Thymus (tissue), 11 donors: ENCODE measurements around the gene ELP5. TPM values are rescaled to one million over a fixed set of nuclear protein-coding genes. Genes with fewer than 3 reads are reported as not detected.

Experiments
- DNase-seq, 9 donors: peaks; one replicate each; pipeline ENCODE4 v3.0.0-alpha.2; 2013; ENCODE audit warnings: low spot score in 9 of 9, low read depth in 6 of 9, missing footprints in 1 of 9
- H3K27ac ChIP-seq, 2 donors: one replicate each; pipeline ENCODE4 v1.5.1; 2013; ENCODE audit warnings: control low read depth in 1 of 2, low read depth in 1 of 2, low read length in 1 of 2, mild to moderate bottlenecking in 1 of 2, moderate library complexity in 1 of 2
- H3K27me3 ChIP-seq, 2 donors: one replicate each; pipeline ENCODE4 v1.5.1; 2013; ENCODE audit warnings: low read length in 1 of 2; ENCODE audit not compliant: control insufficient read depth in 2 of 2, insufficient read depth in 1 of 2
- H3K36me3 ChIP-seq, 2 donors: one replicate each; pipeline ENCODE4 v1.5.1; 2013; ENCODE audit warnings: low read length in 1 of 2, mild to moderate bottlenecking in 1 of 2, moderate library complexity in 1 of 2; ENCODE audit not compliant: control insufficient read depth in 2 of 2, insufficient read depth in 2 of 2
- H3K4me1 ChIP-seq, 2 donors: one replicate each; pipeline ENCODE4 v1.5.1; 2013; ENCODE audit warnings: low read length in 2 of 2; ENCODE audit not compliant: control insufficient read depth in 2 of 2, insufficient read depth in 2 of 2
- H3K4me3 ChIP-seq, 2 donors: one replicate each; pipeline ENCODE4 v1.5.1; 2013; ENCODE audit warnings: low read length in 2 of 2, control low read depth in 1 of 2, mild to moderate bottlenecking in 1 of 2
- H3K9me3 ChIP-seq, 2 donors: one replicate each; pipeline ENCODE4 v1.5.1; 2013; ENCODE audit warnings: low read length in 1 of 2, mild to moderate bottlenecking in 1 of 2; ENCODE audit not compliant: control insufficient read depth in 2 of 2, insufficient read depth in 1 of 2
- WGBS: extraction: QIAGEN DNeasy Blood & Tissue Kit; methylation state at CpG from one replicate; pipeline ENCODE4 v1.1.7; 2013; 5-methylcytosine and 5-hydroxymethylcytosine counted together
- polyA plus RNA-seq: library from polyadenylated mRNA; stranded (reverse); fragments of 200-250 nt; gene quantifications from one replicate; pipeline ENCODE4 v1.2.3, GENCODE V29; 2013
- total RNA-seq: library from RNA; stranded (reverse); fragments of 120-200 nt; gene quantifications from one replicate; pipeline ENCODE4 v1.2.4, GENCODE V29; 2013
- donor health status: healthy.

The ELP5 gene
- total and polyA plus RNA-seq, 2 donors, result 35.9 to 50.7 TPM

- peaks cover 6 to 10% of the 10 kb centered on the region in 2 donors for H3K36me3 ChIP-seq
- WGBS, result 3% methylated on average over 32 of the region's 32 CpGs
- peak overlapping the region; percentile 58 to 65 for H3K4me3 ChIP-seq
- H3K9me3 ChIP-seq, result peaks cover 0 to 3% of the 10 kb centered on the region in 2 donors
- peak in 3 of 9 donors; percentile 65 to 81 (median 76) for DNase-seq
- peak overlapping the region; percentile 64 to 90 for H3K27ac ChIP-seq
- no peaks in the 10 kb centered on the region for H3K27me3 ChIP-seq
- peaks cover 53 to 78% of the 10 kb centered on the region in 2 donors for H3K4me1 ChIP-seq
Observed at GRCh38 chr17:7217113-7217987, 34.7 kb upstream of the ELP5 start.

- Histone ChIP-seq H3K4me1 (peaks cover 53 to 76% of the 10 kb centered on the region in 2 donors), H3K27ac (peak overlapping the region; percentile 64 to 90), H3K36me3 (peaks cover 14 to 18% of the 10 kb centered on the region in 2 donors), H3K27me3 (no peaks in the 10 kb centered on the region), H3K4me3 (peak overlapping the region; percentile 58 to 65), H3K9me3 (peaks cover 0 to 3% of the 10 kb centered on the region in 2 donors)
- WGBS, result 79% methylated on average over 6 of the region's 6 CpGs
- peak in 1 of 9 donors; percentile 45 for DNase-seq
Observed at GRCh38 chr17:7218166-7218565, 33.8 kb upstream of the ELP5 start.

GRCh38 chr17:7218758-7219157, 33.3 kb upstream of the ELP5 start:
- H3K9me3 ChIP-seq, result peaks cover 0 to 3% of the 10 kb centered on the region in 2 donors
- peaks cover 48 to 70% of the 10 kb centered on the region in 2 donors for H3K4me1 ChIP-seq
- no peak for DNase-seq
- H3K4me3 ChIP-seq, result no peak overlapping the region
- peaks cover 20 to 24% of the 10 kb centered on the region in 2 donors for H3K36me3 ChIP-seq
- H3K27me3 ChIP-seq, result no peaks in the 10 kb centered on the region
- WGBS, result 81% methylated on average over 6 of the region's 6 CpGs
- H3K27ac ChIP-seq, result peak overlapping the region; percentile 37 to 90

GRCh38 chr17:7219229-7219811, 32.7 kb upstream of the ELP5 start:
- H3K27ac ChIP-seq, result peak overlapping the region; percentile 89 to 90
- DNase-seq, result peak in 1 of 9 donors; percentile 15
- peaks cover 46 to 64% of the 10 kb centered on the region in 2 donors for H3K4me1 ChIP-seq
- peaks cover 0 to 3% of the 10 kb centered on the region in 2 donors for H3K9me3 ChIP-seq
- no peaks in the 10 kb centered on the region for H3K27me3 ChIP-seq
- H3K36me3 ChIP-seq, result peaks cover 26 to 30% of the 10 kb centered on the region in 2 donors
- 21% methylated on average over 12 of the region's 12 CpGs for WGBS
- H3K4me3 ChIP-seq, result peak overlapping the region; percentile 72 to 94

- peak within 1 kb of the TSS; percentile 72 to 94 for H3K4me3 ChIP-seq
- H3K9me3 ChIP-seq, result peaks cover 0 to 3% of the 10 kb centered on the region in 2 donors
- under 1% methylated on average over 63 of the region's 63 CpGs for WGBS
- peak in 3 of 9 donors; percentile 70 to 84 (median 74) for DNase-seq
- peaks cover 43 to 58% of the 10 kb centered on the region in 2 donors for H3K4me1 ChIP-seq
- H3K36me3 ChIP-seq, result peaks cover 33 to 36% of the 10 kb centered on the region in 2 donors
- no peaks in the 10 kb centered on the region for H3K27me3 ChIP-seq
- peak within 1 kb of the TSS; percentile 89 to 90 for H3K27ac ChIP-seq
Observed at GRCh38 chr17:7219812-7220592, 32.0 kb upstream of the ELP5 start, which contains the start of the genes ACADVL and DLG4. TSS of gene ACADVL (plus strand) at chr17:7219938. CDS start at chr17:7219985, 47 bp downstream. TSS of gene DLG4 (minus strand) at chr17:7219836.

GRCh38 chr17:7220593-7221277, 31.3 kb upstream of the ELP5 start:
- 51% methylated on average over 11 of the region's 11 CpGs for WGBS
- peaks cover 39 to 50% of the 10 kb centered on the region in 2 donors for H3K4me1 ChIP-seq
- H3K36me3 ChIP-seq, result peaks cover 40 to 43% of the 10 kb centered on the region in 2 donors
- peak overlapping the region; percentile 89 to 90 for H3K27ac ChIP-seq
- DNase-seq, result peak in 2 of 9 donors; percentile 53 to 69
- peaks cover 0 to 3% of the 10 kb centered on the region in 2 donors for H3K9me3 ChIP-seq
- no peaks in the 10 kb centered on the region for H3K27me3 ChIP-seq
- peak overlapping the region; percentile 72 to 94 for H3K4me3 ChIP-seq

- Histone ChIP-seq H3K4me3 (no peak overlapping the region), H3K36me3 (peaks cover 47 to 50% of the 10 kb centered on the region in 2 donors), H3K4me1 (peaks cover 32 to 43% of the 10 kb centered on the region in 2 donors), H3K27me3 (no peaks in the 10 kb centered on the region), H3K27ac (peak overlapping the region in 1 of 2 donors; percentile 3), H3K9me3 (peaks cover 0 to 3% of the 10 kb centered on the region in 2 donors)
- no peak for DNase-seq
- 87% methylated on average over 10 of the region's 10 CpGs for WGBS
Observed at GRCh38 chr17:7221278-7222092, 30.5 kb upstream of the ELP5 start.
